WTC11 (cell line): ENCODE measurements around the gene EPHA4.

Experiments used
- CTCF ChIP-seq: fragments of 200-600 bp; IDR thresholded peaks from 2 replicates; pipeline ENCODE4 v1.8.0; 2022; ENCODE audit warnings: antibody characterized with exemption
- ERG ChIP-seq: fragments of 250-450 bp; sonication (Bioruptor Pico); IDR thresholded peaks from 2 replicates; pipeline ENCODE4 v1.8.0; 2021; ENCODE audit warnings: mild to moderate bottlenecking
- RELA ChIP-seq: sonication (generic); formaldehyde crosslinking; IDR thresholded peaks from 2 replicates; pipeline ENCODE4 v1.8.1; 2022; ENCODE audit warnings: missing genetic modification reagents, mild to moderate bottlenecking, borderline replicate concordance
- TCF7 ChIP-seq: sonication (generic); formaldehyde crosslinking; IDR thresholded peaks from 2 replicates; pipeline ENCODE4 v1.8.0; 2022; ENCODE audit warnings: mild to moderate bottlenecking, low read depth, missing genetic modification reagents, moderate library complexity
- USF1 ChIP-seq: sonication (generic); formaldehyde crosslinking; IDR thresholded peaks from 2 replicates; pipeline ENCODE4 v1.8.0; 2022; ENCODE audit warnings: mild to moderate bottlenecking, missing genetic modification reagents

- TF ChIP-seq CTCF: no peak
- TF ChIP-seq TCF7: no peak
- no peak for TF ChIP-seq RELA (CRISPR knock-in tag)
- TF ChIP-seq ERG (CRISPR knock-in tag): no peak
- TF ChIP-seq USF1 (CRISPR knock-in tag): no peak
Measured at GRCh38 chr2:221450280-221450679, 121.8 kb downstream of the EPHA4 start.
